Muscle of leg (tissue), 11 donors: Measurements from ENCODE around the gene NOS1. TPM values are rescaled to one million over a fixed set of nuclear protein-coding genes. Genes with fewer than 3 reads are reported as not detected.

ENCODE experiments used
- DNase-seq: peaks from one replicate; pipeline ENCODE4 v3.0.0; 2013
- H3K27ac ChIP-seq: one replicate; pipeline ENCODE4 v1.5.1; 2013; ENCODE audit warnings: mild to moderate bottlenecking, low read length, control low read depth
- H3K27me3 ChIP-seq: one replicate; pipeline ENCODE4 v1.6.1; 2013; ENCODE audit warnings: low read length; ENCODE audit not compliant: control insufficient read depth, insufficient read depth
- H3K36me3 ChIP-seq: one replicate; pipeline ENCODE4 v1.6.1; 2013; ENCODE audit warnings: low read length; ENCODE audit not compliant: control insufficient read depth, insufficient read depth
- H3K4me1 ChIP-seq: one replicate; pipeline ENCODE4 v1.6.1; 2013; ENCODE audit warnings: low read length; ENCODE audit not compliant: control insufficient read depth, insufficient read depth
- H3K4me3 ChIP-seq: one replicate; pipeline ENCODE4 v1.5.1; 2013; ENCODE audit warnings: low read length, control low read depth
- H3K9me3 ChIP-seq: replicated peaks from 2 replicates; pipeline ENCODE4 v1.6.1; 2013; ENCODE audit warnings: low read depth, low read length; ENCODE audit not compliant: control insufficient read depth
- WGBS: methylation state at CpG from one replicate; pipeline ENCODE4 v1.1.5; 2013; ENCODE audit warnings: missing lambda C conversion rate; ENCODE audit not compliant: insufficient coverage; 5-methylcytosine and 5-hydroxymethylcytosine counted together
- polyA plus RNA-seq, 8 donors: library from polyadenylated mRNA; unstranded; fragments of 120-200 nt; gene quantifications; one replicate each; pipeline versions ENCODE4 v1.2.1 to v1.2.3, GENCODE V29; 2013; ENCODE audit warnings: inconsistent platforms in 1 of 8, low replicate concordance in 1 of 8; ENCODE audit not compliant: insufficient read length in 8 of 8, insufficient read depth in 1 of 8
- total RNA-seq: library from RNA; stranded (reverse); fragments of 120-200 nt; gene quantifications from one replicate; pipeline ENCODE4 v1.2.4, GENCODE V29; 2013

NOS1 gene
- total and polyA plus RNA-seq, 9 donors = 0.09 to 0.65 (median 0.18) TPM

DNA sequence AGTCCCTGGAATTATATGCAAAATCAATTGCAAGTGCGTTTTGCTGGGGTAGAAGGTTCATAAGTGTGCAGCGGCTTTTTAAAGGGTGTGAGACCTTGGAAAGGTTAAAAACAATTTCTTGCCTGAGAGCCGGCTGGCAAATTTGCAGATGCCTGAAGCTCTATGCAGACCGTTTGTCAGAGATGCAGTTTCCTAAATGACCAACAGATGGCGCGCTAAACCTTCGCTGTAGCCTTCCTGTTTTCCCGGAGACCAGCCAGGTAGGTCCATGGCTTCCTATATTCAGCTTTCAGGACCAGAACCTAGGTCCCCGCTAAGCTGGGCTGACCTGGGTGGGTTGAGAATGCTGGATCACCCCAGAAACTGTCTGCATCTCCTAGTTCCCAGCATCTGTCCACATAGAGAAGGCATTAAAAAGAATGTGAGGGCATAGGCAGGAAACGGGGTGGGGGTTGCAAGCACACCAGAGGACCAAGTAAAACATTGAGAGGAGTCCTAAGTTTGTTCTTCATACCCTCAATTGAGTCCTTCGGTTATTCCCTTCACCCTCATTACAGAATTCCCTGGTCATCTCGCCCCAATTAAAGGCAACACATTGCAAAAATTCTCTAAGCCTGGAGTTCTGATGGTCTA lies 5.7 kb upstream of the NOS1 start:
- Histone ChIP-seq H3K4me3 (no peak overlapping the region), H3K4me1 (no peaks in the 10 kb centered on the region), H3K9me3 (no peaks in the 10 kb centered on the region), H3K27me3 (peaks cover 39% of the 10 kb centered on the region), H3K36me3 (no peaks in the 10 kb centered on the region), H3K27ac (no peak overlapping the region)
- peak; percentile 84 for DNase-seq
- WGBS = under 1% methylated on average over 7 of the region's 12 CpGs

DNA sequence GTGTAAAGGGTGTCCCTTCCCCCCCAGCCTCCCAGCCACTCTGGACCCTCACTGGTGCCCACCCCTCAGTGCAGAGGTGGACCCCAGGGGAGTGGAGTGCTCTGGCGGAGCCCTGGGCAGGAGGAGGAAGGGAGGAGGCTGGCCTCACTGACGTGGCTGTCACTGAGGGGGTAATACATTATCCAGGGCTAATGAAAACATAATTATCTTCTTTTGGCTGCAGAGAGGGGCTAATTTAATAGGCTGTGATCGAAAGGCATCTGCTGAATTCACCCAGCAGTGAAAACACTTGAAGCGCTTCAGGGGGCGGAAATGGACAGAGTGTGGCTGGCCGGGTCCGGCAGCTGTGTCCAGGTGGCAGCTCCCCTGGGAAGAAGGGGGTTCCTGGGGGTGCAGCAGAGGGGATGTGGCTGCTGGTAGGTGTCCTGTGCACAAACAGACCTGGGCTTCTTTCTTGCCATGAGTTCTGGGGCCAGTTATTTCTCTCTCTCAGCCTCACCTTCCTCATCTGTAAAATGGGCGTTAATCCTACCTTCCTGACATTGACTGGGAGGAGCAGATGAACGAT lies 3.7 kb upstream of the NOS1 start:
- H3K27me3 ChIP-seq = peaks cover 59% of the 10 kb centered on the region
- no peak overlapping the region for H3K27ac ChIP-seq
- H3K36me3 ChIP-seq = no peaks in the 10 kb centered on the region
- no peaks in the 10 kb centered on the region for H3K9me3 ChIP-seq
- DNase-seq = no peak
- WGBS = 58% methylated on average over 3 of the region's 9 CpGs
- H3K4me1 ChIP-seq = no peaks in the 10 kb centered on the region
- no peak overlapping the region for H3K4me3 ChIP-seq

DNA sequence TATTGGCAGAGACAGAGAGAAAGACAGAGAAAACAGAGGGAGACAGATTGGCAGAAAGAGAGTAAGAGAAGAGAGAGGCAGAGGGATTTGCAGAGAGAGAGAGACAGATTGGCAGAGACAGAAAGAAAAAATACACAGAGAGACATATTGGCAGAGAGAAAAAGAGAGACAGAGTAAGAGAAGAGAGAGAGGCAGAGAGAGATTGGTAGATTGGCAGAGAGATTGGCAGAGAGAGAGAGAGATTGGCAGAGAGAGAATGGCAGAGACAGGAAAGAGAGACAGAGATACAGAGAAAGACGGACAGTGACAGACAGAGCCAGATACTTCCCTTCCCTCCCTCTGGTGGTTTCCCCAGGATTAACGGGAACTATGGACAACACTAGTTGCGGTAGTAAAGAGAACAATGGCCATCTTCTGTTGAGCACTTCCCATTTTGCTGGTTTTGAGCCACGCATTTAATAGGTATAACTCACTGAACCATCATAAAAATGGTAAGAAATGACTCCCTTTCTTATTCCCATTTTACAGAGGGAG lies 2.6 kb upstream of the NOS1 start:
- H3K4me1 ChIP-seq = no peaks in the 10 kb centered on the region
- DNase-seq = peak; percentile 7
- H3K27me3 ChIP-seq = peaks cover 70% of the 10 kb centered on the region

DNA sequence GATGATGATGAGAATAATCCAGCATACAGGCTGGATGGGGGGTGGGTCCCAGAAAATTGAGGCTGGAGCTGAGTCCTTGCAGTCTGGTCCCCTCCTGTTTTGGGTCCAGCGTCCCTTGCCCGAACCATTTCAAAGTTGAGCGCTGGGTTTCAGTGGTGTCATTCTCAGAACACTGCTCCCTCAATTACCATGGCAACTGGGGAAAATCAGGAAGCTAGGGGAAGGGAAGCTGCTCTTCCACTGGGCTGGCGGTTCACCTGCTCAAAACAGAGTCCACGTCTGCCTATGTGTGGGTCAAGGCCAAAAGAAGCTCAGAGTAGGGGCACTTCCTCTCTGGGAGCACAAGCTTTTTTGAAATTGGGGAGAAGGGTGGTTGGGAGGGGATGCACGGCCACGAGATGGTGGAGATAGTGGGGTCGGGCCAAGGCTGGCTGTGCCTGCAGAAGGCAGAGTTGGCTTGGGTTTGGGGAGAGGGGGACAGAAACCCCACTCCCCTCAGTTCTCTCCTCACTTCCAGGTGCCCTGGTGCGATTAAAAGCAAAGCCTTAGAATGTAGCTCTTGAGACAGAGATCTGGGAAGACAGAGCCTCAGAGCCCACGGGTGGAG lies 1.7 kb upstream of the NOS1 start:
- no peaks in the 10 kb centered on the region for H3K36me3 ChIP-seq
- H3K4me3 ChIP-seq = no peak overlapping the region
- H3K27me3 ChIP-seq = peaks cover 79% of the 10 kb centered on the region
- H3K4me1 ChIP-seq = no peaks in the 10 kb centered on the region
- no peak overlapping the region for H3K27ac ChIP-seq
- WGBS = 21% methylated on average over 4 of the region's 10 CpGs
- H3K9me3 ChIP-seq = no peaks in the 10 kb centered on the region
- no peak for DNase-seq

More for the DNA sequence above, 2.6 kb upstream of the NOS1 start:
- H3K36me3 ChIP-seq = no peaks in the 10 kb centered on the region
- WGBS = no CpG with 5 or more reads among the region's 4 CpGs
- H3K4me3 ChIP-seq = no peak overlapping the region
- no peak overlapping the region for H3K27ac ChIP-seq
- H3K9me3 ChIP-seq = no peaks in the 10 kb centered on the region

DNA sequence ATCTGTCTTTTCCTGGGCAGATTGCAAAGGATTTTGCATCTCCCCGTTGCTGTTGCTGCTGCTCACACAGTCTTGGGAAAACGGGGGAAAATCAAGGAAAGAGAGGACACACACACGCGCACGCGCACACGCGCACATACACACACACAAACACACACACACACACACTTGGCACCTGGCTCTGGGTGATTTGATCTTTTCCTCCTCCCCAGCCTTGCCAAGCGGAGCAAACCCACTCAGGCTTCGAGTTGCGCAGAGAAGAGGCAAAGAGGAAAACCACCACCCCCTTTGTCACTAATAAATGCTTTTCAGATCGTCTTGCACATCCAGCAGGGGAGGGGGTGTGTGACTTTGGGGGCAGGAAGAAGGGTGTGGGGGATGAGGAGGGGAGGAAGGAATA lies 965 bp upstream of the NOS1 start:
- Histone ChIP-seq H3K9me3 (no peaks in the 10 kb centered on the region), H3K27ac (no peak overlapping the region), H3K27me3 (peaks cover 83% of the 10 kb centered on the region), H3K4me1 (no peaks in the 10 kb centered on the region), H3K4me3 (no peak overlapping the region), H3K36me3 (no peaks in the 10 kb centered on the region)
- no CpG with 5 or more reads among the region's 12 CpGs for WGBS
- DNase-seq = no peak

DNA sequence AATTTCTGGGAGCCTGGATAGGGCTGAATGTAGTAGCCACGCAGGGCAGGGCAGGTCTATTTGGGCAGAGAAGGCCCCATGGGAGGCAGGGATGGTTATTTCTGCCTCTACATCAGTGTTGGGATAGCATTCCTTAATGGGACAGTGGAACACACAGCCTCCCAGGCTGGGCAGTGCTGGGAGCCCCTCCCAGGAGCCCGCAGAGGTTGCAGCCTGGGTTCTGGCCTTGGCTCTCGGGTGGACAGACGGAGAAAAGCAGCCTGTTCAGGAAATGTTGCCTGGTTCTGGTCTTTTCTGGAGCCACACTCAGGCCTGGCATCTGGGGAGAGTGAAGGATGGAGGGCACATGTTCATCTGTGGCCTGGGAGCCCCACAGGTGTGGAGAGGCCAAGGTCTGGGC lies 479 bp upstream of the NOS1 start:
- Histone ChIP-seq H3K27me3 (peaks cover 85% of the 10 kb centered on the region), H3K36me3 (no peaks in the 10 kb centered on the region), H3K4me1 (no peaks in the 10 kb centered on the region), H3K4me3 (no peak overlapping the region), H3K27ac (no peak overlapping the region), H3K9me3 (no peaks in the 10 kb centered on the region)
- WGBS = 40% methylated on average over 4 of the region's 4 CpGs
- DNase-seq = no peak

DNA sequence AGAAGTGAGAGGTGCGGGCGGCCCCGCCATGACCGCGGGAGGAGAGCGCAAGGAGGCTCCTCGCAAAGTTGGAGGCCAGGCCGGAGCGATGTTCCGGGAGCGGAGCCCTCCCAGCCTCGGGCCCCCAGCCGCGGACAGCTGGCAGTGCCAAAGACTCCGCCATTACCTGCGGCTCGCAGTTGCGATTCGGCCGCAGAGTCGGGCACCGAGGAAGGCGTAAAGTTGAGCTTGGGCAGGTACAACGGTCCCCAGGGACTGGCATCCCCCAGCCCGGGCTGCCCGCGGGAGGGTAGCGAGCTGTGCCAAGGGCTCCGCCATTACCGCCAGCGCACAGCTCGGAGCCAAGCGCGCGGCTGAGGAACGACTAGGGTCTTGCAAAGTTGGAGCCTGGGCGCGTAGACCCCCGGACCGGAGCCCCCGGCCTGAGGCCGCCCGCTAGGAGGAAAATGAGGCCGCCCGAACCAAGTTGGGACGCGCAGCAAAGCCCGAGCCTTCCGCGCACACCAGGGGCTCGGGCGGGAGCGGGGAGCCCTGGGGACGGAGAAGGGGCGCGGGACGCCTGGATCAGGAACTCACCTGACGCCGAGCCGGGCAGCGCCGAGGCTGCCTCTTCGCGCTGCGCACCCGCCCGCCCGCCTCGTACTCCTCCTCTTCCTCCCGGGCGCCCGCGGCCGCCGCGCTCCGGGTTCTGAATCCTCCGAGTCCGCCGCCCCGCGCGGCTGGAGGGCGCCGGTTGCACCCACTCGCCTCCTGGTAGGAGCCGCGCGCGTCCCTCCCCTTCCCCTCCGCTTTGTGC lies 677 bp downstream of the NOS1 start:
- Histone ChIP-seq H3K27me3 (peaks cover 80% of the 10 kb centered on the region), H3K36me3 (no peaks in the 10 kb centered on the region), H3K27ac (no peak overlapping the region), H3K9me3 (no peaks in the 10 kb centered on the region), H3K4me3 (no peak overlapping the region), H3K4me1 (no peaks in the 10 kb centered on the region)
- no peak for DNase-seq
- WGBS = under 1% methylated on average over 91 of the region's 91 CpGs

DNA sequence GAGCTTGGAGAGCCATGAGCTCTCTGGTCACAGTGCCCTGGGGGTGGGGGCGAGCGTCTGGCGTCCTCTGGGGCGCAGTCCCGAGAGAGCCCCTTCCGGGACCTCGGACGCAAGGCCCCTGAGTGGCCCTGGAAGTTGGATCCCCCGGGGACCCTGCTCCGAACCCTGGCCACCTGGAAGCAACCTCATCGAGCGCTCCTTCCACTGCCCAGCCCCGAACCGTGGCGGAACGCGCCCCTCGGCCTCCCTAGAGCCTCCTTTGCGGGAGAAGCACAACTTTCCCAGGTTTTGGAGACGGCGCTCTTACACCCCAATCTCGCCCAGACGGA lies 1.2 kb downstream of the NOS1 start:
- Histone ChIP-seq H3K27ac (no peak overlapping the region), H3K36me3 (no peaks in the 10 kb centered on the region), H3K4me3 (no peak overlapping the region), H3K9me3 (no peaks in the 10 kb centered on the region), H3K27me3 (peaks cover 75% of the 10 kb centered on the region), H3K4me1 (no peaks in the 10 kb centered on the region)
- no peak for DNase-seq
- WGBS = 2% methylated on average over 23 of the region's 23 CpGs

DNA sequence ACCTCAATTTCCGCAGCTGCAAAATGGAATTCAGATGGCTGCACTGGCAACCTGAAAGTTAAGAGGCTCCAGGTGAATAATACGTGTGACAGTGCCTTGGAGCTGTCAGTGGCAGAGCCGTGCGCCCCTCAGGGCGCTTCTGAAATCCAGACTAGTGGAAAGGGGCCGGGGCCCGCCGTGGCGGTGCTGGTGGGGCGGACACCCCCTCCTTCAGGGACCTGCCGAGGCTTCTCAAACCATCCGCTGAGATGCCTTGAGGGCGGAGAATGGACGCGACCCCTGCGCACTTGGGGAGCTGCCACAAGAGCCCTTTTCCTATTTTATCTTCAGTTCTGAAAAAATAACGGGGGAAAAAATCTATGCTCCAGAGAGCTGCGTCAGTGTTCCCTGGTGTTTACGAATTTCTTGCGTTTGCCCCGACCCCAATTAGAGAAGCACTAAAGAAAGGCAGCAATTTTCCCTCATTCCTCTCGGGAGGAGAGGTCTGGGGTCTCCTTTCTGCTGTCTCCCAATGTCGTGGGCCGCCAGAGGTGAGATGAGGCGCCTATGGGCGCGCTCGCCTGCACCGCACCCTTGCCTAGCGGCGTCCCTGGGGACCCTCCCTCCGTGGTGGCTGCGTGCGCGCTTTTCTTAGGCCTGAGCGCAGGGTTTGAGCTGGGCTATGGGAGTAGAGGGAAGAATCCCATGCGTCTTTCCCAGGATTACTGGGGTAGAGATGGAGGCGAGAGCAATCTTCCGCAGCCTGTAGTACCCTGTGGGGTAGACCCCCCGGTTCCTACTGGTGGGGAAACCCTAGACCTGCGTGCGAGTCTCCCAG lies 2.2 kb downstream of the NOS1 start:
- 11% methylated on average over 27 of the region's 42 CpGs for WGBS
- DNase-seq = no peak
- Histone ChIP-seq H3K4me1 (no peaks in the 10 kb centered on the region), H3K27ac (no peak overlapping the region), H3K27me3 (peaks cover 66% of the 10 kb centered on the region), H3K4me3 (no peak overlapping the region), H3K36me3 (no peaks in the 10 kb centered on the region), H3K9me3 (no peaks in the 10 kb centered on the region)
